ENCODE data around the gene SUFU.

Gene SUFU

GRCh38 chr10:102645388-102645740 lies 141.6 kb downstream of the SUFU start:
- Histone ChIP-seq H3K27ac (ENCODE audit: low read depth, low read length) (peak overlapping the region; percentile 92), H3K36me3 (ENCODE audit: control insufficient read depth, insufficient read depth, low read length) (no peaks in the 10 kb centered on the region), H3K4me3 (ENCODE audit: low read length) (peak overlapping the region; percentile 86), H3K9ac (ENCODE audit: low read length) (peak overlapping the region; percentile 71), H3K4me1 (ENCODE audit: control insufficient read depth, insufficient read depth, low read length) (peaks cover 30% of the 10 kb centered on the region), H3K27me3 (ENCODE audit: control insufficient read depth, insufficient read depth, low read length) (no peaks in the 10 kb centered on the region)

- H3K27ac ChIP-seq (ENCODE audit: low read depth, low read length): peak overlapping the region; percentile 92
- H3K9ac ChIP-seq (ENCODE audit: low read length): peak overlapping the region; percentile 71
- peaks cover 31% of the 10 kb centered on the region for H3K4me1 ChIP-seq (ENCODE audit: control insufficient read depth, insufficient read depth, low read length)
- no peaks in the 10 kb centered on the region for H3K27me3 ChIP-seq (ENCODE audit: control insufficient read depth, insufficient read depth, low read length)
- peaks cover 2% of the 10 kb centered on the region for H3K36me3 ChIP-seq (ENCODE audit: control insufficient read depth, insufficient read depth, low read length)
- peak overlapping the region; percentile 86 for H3K4me3 ChIP-seq (ENCODE audit: low read length)
These were observed 142.2 kb downstream of the SUFU start for GRCh38 chr10:102645741-102646609.

DNA sequence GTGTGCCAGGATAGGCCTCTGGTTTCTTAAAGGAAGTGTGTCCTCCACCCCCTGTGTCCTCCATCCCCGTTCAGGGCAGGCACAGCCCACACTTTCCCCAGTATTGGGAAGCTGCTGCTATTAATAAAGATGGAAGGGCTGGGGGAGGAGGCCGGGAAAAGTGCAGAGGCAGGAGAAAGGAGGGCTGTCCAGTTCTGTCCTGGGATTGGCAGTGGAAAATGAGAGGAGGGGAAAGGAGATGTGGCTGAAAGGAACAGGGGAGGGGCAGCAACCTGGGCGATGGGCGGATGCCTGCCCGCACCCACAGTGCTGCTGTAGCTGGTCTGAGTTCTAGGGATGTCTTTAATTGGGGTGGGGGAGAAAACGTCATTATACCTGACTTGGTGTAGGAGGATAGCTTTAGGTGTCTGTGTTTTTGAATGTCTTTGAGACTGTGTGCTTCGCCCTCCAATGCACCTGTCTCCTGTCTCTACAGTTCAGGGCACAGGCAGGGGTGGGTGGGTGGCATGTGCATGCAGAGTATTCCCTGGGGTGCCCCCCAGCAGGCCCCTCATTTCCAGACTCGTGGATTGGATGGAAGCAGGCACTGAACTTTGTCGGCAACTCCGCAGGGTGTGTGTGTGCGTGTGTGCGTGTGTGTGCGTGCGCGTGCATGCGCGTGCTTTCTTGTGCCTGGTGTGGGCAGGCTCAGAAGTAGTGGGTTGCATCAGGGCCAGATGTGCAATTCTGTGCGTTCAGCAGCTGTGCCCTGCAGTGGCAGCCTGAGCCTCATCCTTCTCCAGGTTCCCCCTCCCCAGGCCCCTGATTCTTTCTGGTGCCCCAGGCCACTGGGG lies 143.1 kb downstream of the SUFU start:
- peak overlapping the region; percentile 92 for H3K27ac ChIP-seq (ENCODE audit: low read depth, low read length)
- H3K36me3 ChIP-seq (ENCODE audit: control insufficient read depth, insufficient read depth, low read length): peaks cover 3% of the 10 kb centered on the region
- H3K27me3 ChIP-seq (ENCODE audit: control insufficient read depth, insufficient read depth, low read length): no peaks in the 10 kb centered on the region
- peak overlapping the region; percentile 86 for H3K4me3 ChIP-seq (ENCODE audit: low read length)
- peak overlapping the region; percentile 71 for H3K9ac ChIP-seq (ENCODE audit: low read length)
- peaks cover 31% of the 10 kb centered on the region for H3K4me1 ChIP-seq (ENCODE audit: control insufficient read depth, insufficient read depth, low read length)

GRCh38 chr10:102647443-102648268 lies 143.9 kb downstream of the SUFU start:
- Histone ChIP-seq H3K27ac (ENCODE audit: low read depth, low read length) (peak overlapping the region; percentile 16), H3K27me3 (ENCODE audit: control insufficient read depth, insufficient read depth, low read length) (no peaks in the 10 kb centered on the region), H3K4me1 (ENCODE audit: control insufficient read depth, insufficient read depth, low read length) (peaks cover 31% of the 10 kb centered on the region)

DNA sequence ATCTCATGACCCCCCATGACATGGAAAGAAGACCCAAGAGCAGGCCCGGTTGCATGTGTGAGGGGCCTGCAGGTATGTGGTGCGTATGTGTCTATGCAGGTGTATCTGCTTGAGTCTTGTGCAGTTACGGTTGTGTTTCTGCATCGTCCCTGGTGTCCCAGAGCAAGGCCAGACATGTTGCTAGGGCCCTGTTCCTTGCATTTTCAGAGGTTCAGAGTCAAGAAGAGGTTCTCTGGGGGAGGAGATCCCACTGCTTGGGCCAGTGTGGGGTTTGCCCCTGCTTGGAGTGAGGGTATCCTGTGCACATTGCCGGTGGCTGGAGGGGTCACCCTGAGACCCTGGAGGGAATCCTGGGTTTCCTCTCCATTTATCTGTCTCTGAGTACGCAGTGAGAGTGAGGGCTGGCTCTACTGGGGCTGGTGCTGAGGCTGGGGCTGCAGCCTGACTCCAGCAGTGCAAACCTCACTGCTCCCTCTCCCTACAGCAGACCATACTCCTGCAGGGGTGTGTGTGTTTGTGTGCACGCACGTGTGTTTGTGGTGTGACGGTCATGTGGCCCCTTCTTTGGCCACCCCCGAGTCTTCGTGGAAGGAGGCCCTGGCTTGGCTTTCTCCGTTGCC lies 144.6 kb downstream of the SUFU start:
- Histone ChIP-seq H3K9ac (ENCODE audit: low read length) (no peak overlapping the region), H3K27me3 (ENCODE audit: control insufficient read depth, insufficient read depth, low read length) (no peaks in the 10 kb centered on the region), H3K27ac (ENCODE audit: low read depth, low read length) (peak overlapping the region; percentile 31), H3K36me3 (ENCODE audit: control insufficient read depth, insufficient read depth, low read length) (peaks cover 3% of the 10 kb centered on the region), H3K4me1 (ENCODE audit: control insufficient read depth, insufficient read depth, low read length) (peaks cover 31% of the 10 kb centered on the region), H3K4me3 (ENCODE audit: low read length) (peak overlapping the region; percentile 86)

More at GRCh38 chr10:102647443-102648268, 143.9 kb downstream of the SUFU start:
- no peak overlapping the region for H3K9ac ChIP-seq (ENCODE audit: low read length)
- peaks cover 3% of the 10 kb centered on the region for H3K36me3 ChIP-seq (ENCODE audit: control insufficient read depth, insufficient read depth, low read length)
- peak overlapping the region; percentile 86 for H3K4me3 ChIP-seq (ENCODE audit: low read length)

DNA sequence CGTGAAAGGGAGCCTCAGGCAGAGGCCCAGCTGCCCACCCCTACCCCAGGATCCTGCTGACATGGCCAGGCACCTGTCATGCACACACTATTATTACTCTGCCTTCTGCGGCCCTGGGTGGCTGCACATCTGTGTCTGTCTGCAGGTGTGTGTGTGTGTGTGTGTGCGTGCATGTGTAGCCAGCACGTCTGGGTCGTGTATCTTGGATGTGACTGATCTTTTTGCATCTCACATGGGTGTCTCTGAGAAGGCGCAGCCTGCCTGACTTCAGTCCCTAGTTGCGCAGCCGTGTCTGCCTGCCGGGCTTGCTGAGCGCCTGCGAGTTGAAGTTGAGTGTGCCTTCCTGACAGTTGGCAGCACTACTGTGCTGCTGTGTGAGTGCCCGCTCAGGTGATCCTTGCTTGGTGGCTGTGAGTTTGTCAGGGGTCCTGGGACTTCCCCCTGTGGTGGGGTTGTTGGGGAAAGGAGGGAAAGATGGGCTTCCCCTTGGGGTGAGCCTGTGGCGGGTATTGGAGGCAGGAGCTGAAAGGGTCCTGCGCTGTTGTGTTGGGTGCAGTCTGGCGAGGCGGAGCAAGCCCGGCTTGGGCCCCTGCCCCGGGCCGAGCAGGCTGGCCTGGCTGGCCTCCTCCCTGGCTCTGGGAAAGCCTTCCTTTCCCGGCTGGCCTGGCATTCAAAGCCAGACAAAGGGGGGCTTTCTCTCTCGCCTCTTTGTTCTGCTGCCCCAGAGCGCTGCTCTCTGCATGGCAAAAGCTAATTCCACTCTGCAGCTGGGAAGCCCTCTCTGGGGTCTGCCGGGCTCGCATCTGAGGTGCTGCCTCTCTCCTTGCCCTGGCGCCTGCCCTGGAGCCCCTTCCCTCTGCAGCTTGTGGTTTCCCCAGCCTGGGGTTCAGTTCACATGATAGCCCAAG lies 145.4 kb downstream of the SUFU start:
- Histone ChIP-seq H3K4me1 (ENCODE audit: control insufficient read depth, insufficient read depth, low read length) (peaks cover 31% of the 10 kb centered on the region), H3K27me3 (ENCODE audit: control insufficient read depth, insufficient read depth, low read length) (no peaks in the 10 kb centered on the region), H3K4me3 (ENCODE audit: low read length) (peak overlapping the region; percentile 86), H3K27ac (ENCODE audit: low read depth, low read length) (peak overlapping the region; percentile 31), H3K36me3 (ENCODE audit: control insufficient read depth, insufficient read depth, low read length) (peaks cover 6% of the 10 kb centered on the region), H3K9ac (ENCODE audit: low read length) (no peak overlapping the region)

DNA sequence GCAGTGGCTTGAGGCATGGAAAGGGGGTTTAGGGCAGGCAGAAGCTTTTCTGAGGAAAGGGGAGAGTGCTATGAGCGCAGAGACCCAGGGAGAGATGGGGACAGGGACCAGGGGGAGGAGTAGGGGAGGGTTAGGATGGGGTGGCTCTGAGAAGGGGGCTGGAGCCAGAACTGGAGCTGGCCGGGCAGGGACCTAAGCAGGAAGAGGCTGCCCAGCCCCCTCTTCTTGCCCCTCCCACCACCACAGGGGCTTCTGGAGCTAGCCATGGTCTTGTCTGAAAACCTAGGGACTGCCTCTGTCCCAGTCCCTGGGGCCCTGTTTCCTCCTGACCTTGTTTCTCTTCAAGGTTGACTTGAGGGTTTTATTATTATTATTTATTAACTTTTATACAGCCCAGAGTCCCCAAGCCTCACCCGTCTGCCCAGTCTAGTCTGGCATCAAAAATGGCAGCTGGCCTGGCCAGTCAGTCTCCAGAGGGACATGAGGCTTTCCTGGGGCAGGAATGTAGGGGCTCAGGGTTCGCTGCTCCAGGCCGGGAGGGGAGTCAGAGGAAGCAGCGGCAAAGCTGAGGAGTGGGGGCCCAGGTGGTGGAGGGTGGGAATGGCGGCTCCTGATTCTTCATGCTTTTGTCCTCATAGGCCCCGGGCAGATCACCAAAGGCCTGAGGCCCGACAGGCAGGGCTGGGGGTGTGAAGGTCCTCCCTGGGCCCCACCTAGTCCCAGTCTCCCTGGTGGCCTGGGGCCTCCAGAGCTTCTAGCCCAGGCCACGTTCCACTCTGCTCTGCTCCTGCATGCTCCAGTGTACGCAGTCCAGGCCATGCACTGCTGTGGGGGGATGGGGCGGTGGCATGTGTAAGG lies 146.3 kb downstream of the SUFU start:
- Histone ChIP-seq H3K4me3 (ENCODE audit: low read length) (peak overlapping the region; percentile 38), H3K4me1 (ENCODE audit: control insufficient read depth, insufficient read depth, low read length) (peaks cover 31% of the 10 kb centered on the region), H3K27ac (ENCODE audit: low read depth, low read length) (peak overlapping the region; percentile 31), H3K27me3 (ENCODE audit: control insufficient read depth, insufficient read depth, low read length) (no peaks in the 10 kb centered on the region), H3K9ac (ENCODE audit: low read length) (no peak overlapping the region), H3K36me3 (ENCODE audit: control insufficient read depth, insufficient read depth, low read length) (peaks cover 7% of the 10 kb centered on the region)

DNA sequence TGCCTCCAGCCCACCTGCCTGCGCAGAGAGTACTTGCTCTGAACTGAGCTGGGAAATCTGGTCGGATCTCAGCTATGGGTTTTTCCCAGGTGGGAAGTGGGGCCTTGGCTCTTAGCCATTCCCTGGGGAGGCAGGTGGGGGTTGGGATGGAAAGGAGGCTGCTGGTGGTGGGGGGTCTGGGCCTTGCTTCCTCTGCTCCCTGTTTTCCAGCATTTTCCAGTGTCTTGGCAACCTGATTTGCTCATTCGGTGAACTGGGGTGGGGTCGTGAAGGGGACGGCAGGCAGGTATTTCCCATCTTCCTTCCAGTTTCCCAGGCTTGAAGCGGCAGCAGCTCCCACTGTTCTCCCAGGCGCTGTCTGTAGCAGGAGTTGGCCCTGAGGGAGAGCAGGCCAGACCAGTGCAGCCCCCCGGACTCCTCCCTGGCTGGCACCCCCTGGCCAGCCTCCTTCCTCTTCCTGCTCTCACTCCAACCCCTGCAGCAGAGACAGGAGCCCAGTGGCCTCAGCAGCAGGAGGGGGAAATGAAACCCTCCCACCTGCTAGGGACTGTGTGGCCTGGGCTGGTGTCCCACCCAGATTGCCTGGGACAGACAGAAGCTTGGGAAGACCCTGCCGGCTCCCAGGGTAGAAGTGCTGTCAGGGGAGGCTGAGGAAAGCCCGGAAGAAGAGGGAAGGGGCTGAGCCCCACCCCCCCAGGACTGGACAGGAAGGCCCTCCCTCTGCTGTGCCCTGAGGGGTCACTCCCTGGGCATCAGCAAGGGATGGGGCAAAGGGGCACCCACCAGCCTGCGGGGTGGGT lies 147.1 kb downstream of the SUFU start:
- Histone ChIP-seq H3K27me3 (ENCODE audit: control insufficient read depth, insufficient read depth, low read length) (no peaks in the 10 kb centered on the region), H3K36me3 (ENCODE audit: control insufficient read depth, insufficient read depth, low read length) (peaks cover 15% of the 10 kb centered on the region), H3K9ac (ENCODE audit: low read length) (no peak overlapping the region), H3K4me3 (ENCODE audit: low read length) (no peak overlapping the region), H3K27ac (ENCODE audit: low read depth, low read length) (no peak overlapping the region), H3K4me1 (ENCODE audit: control insufficient read depth, insufficient read depth, low read length) (peaks cover 31% of the 10 kb centered on the region)

DNA sequence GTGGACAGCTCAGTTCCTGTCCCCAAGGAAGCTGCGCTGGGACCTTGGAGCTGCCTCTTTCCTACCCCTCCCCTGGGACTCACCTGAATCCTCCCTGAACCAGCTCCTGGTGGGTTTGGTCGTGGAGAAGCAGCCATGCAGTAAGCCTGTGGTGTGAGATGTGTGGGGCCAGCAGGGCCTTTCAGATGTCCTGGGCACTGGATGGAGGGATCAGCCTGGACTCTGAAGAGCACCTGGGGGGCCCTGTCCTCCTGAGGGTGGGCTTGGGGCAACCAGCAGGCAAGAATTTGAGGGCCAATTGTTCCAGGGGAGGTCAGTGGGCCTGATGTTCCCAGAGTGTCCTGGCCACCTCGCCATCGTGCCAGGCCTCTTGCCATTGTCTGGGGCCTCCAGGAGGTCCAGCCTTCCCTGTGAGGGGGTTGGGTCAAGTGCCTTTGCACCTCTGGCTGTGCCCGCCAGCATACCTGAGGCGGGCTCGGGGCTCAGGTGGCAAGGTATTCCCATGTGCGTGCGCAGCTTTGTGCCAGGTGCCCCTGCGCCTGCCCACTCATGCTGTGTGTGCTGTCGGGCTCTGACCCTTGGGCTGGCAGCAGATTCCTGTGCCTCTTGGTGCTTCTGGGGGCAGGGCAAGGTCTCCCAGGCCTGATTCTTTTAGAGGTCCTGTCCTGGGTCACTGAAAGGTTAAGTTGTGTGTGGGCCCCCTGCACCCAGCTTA lies 147.8 kb downstream of the SUFU start:
- H3K4me3 ChIP-seq (ENCODE audit: low read length): peak overlapping the region; percentile 11
- peaks cover 23% of the 10 kb centered on the region for H3K36me3 ChIP-seq (ENCODE audit: control insufficient read depth, insufficient read depth, low read length)
- H3K4me1 ChIP-seq (ENCODE audit: control insufficient read depth, insufficient read depth, low read length): peaks cover 31% of the 10 kb centered on the region
- H3K9ac ChIP-seq (ENCODE audit: low read length): no peak overlapping the region
- H3K27me3 ChIP-seq (ENCODE audit: control insufficient read depth, insufficient read depth, low read length): no peaks in the 10 kb centered on the region
- H3K27ac ChIP-seq (ENCODE audit: low read depth, low read length): no peak overlapping the region
